ENCODE measurements around the gene SNORC.

SNORC gene

GRCh38 chr2:232890896-232891601 is 21.0 kb downstream of the SNORC start:
- intact Hi-C loops (cut with micrococcal nuclease) = no loop called here
- Mint-ChIP-seq H3K9me3 (no peaks in the 10 kb centered on the region), H3K36me3 (ENCODE audit: low read depth) (no peaks in the 10 kb centered on the region), H3K4me1 (ENCODE audit: low read depth) (no peaks in the 10 kb centered on the region), H3K4me3 (no peak overlapping the region), H3K27ac (no peak overlapping the region), H3K27me3 (peaks cover 38% of the 10 kb centered on the region)

DNA sequence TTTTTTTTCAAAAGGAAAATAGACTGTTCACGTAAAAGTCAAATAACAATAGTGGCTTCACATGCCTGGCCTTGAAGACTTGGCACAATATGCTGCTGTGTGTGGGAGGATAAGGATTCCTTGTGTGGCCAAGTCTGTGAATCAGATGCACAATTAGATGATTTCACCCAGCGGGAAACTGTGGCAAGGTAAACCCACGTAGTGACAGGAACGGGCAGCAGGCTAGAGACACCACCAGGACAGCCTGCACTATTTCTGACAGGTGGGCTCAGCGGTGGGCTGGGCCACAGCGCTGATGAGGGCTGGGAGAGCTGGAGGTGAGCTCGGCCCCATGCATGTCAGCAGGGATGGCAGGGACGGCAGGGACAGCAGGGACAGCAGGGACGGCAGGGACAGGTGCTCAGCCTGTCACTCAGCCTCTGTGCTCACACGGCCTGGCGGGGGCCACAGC is 21.6 kb downstream of the SNORC start:
- Mint-ChIP-seq H3K4me3 (no peak overlapping the region), H3K4me1 (ENCODE audit: low read depth) (no peaks in the 10 kb centered on the region), H3K27ac (no peak overlapping the region), H3K36me3 (ENCODE audit: low read depth) (no peaks in the 10 kb centered on the region), H3K9me3 (no peaks in the 10 kb centered on the region), H3K27me3 (peaks cover 38% of the 10 kb centered on the region)
- intact Hi-C loops (cut with micrococcal nuclease) = no loop called here

GRCh38 chr2:232892221-232892620 is 22.2 kb downstream of the SNORC start:
- H3K27me3 Mint-ChIP-seq = peaks cover 37% of the 10 kb centered on the region
- H3K27ac Mint-ChIP-seq = no peak overlapping the region
- no peaks in the 10 kb centered on the region for H3K9me3 Mint-ChIP-seq
- H3K4me3 Mint-ChIP-seq = no peak overlapping the region
- H3K4me1 Mint-ChIP-seq (ENCODE audit: low read depth) = no peaks in the 10 kb centered on the region
- intact Hi-C loops (cut with micrococcal nuclease) = no loop called here
- no peaks in the 10 kb centered on the region for H3K36me3 Mint-ChIP-seq (ENCODE audit: low read depth)

GRCh38 chr2:232892843-232893242 is 22.8 kb downstream of the SNORC start:
- Mint-ChIP-seq H3K4me1 (ENCODE audit: low read depth) (no peaks in the 10 kb centered on the region), H3K27ac (no peak overlapping the region), H3K4me3 (no peak overlapping the region), H3K9me3 (no peaks in the 10 kb centered on the region), H3K27me3 (peaks cover 35% of the 10 kb centered on the region), H3K36me3 (ENCODE audit: low read depth) (no peaks in the 10 kb centered on the region)
- intact Hi-C loops (cut with micrococcal nuclease) = no loop called here

DNA sequence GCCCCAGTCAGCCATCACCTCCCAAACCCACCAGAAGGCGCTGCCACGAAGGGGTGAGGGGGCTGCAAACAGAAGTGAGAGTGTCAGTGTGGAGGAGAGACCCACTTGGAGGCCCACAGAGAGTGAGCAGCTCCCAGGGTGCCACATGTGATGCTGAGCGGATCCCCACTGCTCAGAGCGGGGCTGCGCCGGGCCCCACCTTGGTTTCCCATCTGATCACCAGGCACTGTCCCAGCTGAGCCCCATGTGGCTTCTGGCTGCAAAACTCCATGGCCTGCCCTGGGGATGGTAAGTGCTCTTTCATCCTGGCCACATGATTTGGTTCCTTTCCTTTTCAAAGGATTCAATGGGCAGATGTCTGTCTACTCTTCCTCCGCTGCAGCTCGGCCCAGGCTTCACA is 23.8 kb downstream of the SNORC start:
- no peaks in the 10 kb centered on the region for H3K36me3 Mint-ChIP-seq (ENCODE audit: low read depth)
- no peaks in the 10 kb centered on the region for H3K4me1 Mint-ChIP-seq (ENCODE audit: low read depth)
- H3K27ac Mint-ChIP-seq = no peak overlapping the region
- intact Hi-C loops (cut with micrococcal nuclease) = no loop called here
- no peaks in the 10 kb centered on the region for H3K9me3 Mint-ChIP-seq
- no peak overlapping the region for H3K4me3 Mint-ChIP-seq
- H3K27me3 Mint-ChIP-seq = peaks cover 34% of the 10 kb centered on the region

- H3K27ac Mint-ChIP-seq = no peak overlapping the region
Observed at GRCh38 chr2:232894251-232894650, 24.2 kb downstream of the SNORC start.

DNA sequence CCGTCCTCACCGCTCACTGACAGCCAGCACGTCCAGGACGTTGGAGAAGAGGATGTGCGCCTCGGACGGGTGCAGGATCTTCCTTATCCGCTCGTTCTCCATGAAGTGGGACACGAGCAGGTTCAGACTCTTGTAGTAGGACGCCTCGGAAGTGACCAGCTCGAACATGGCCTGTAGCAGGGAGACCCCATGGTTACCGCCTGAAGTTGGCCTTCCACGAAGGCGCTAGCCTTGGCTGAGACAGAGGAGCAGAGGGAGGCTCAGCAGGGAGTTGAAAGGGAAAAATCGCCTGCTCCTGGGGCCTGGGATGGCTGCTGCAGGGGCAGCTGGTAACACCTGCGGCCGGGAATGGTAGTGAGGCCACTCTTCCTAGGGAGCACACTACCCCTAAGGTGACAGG is 24.7 kb downstream of the SNORC start:
- no peaks in the 10 kb centered on the region for H3K4me1 Mint-ChIP-seq (ENCODE audit: low read depth)
- no peaks in the 10 kb centered on the region for H3K9me3 Mint-ChIP-seq
- H3K4me3 Mint-ChIP-seq = no peak overlapping the region
- H3K27me3 Mint-ChIP-seq = peaks cover 28% of the 10 kb centered on the region
- no peak overlapping the region for H3K27ac Mint-ChIP-seq
- H3K36me3 Mint-ChIP-seq (ENCODE audit: low read depth) = no peaks in the 10 kb centered on the region
- intact Hi-C loops (cut with micrococcal nuclease) = no loop called here

More at GRCh38 chr2:232894251-232894650, 24.2 kb downstream of the SNORC start:
- intact Hi-C loops (cut with micrococcal nuclease) = no loop called here
- Mint-ChIP-seq H3K4me1 (ENCODE audit: low read depth) (no peaks in the 10 kb centered on the region), H3K27me3 (peaks cover 30% of the 10 kb centered on the region), H3K36me3 (ENCODE audit: low read depth) (no peaks in the 10 kb centered on the region), H3K4me3 (no peak overlapping the region), H3K9me3 (no peaks in the 10 kb centered on the region)

GRCh38 chr2:232896111-232896510 is 26.0 kb downstream of the SNORC start:
- Mint-ChIP-seq H3K27ac (no peak overlapping the region), H3K4me1 (ENCODE audit: low read depth) (peaks cover 1% of the 10 kb centered on the region), H3K4me3 (no peak overlapping the region), H3K36me3 (ENCODE audit: low read depth) (no peaks in the 10 kb centered on the region), H3K9me3 (no peaks in the 10 kb centered on the region), H3K27me3 (peaks cover 18% of the 10 kb centered on the region)
- intact Hi-C loops (cut with micrococcal nuclease) = loop anchor here (2.0 kb wide), 1 partner anchor 49 kb away; no protein-coding TSS in a partner anchor

- H3K27me3 Mint-ChIP-seq = peaks cover 11% of the 10 kb centered on the region
- H3K36me3 Mint-ChIP-seq (ENCODE audit: low read depth) = no peaks in the 10 kb centered on the region
- no peaks in the 10 kb centered on the region for H3K9me3 Mint-ChIP-seq
- no peak overlapping the region for H3K4me3 Mint-ChIP-seq
- intact Hi-C loops (cut with micrococcal nuclease) = loop anchor here (2.0 kb wide), 1 partner anchor 48 kb away; no protein-coding TSS in a partner anchor
- peaks cover 5% of the 10 kb centered on the region for H3K4me1 Mint-ChIP-seq (ENCODE audit: low read depth)
- H3K27ac Mint-ChIP-seq = no peak overlapping the region
Observed at GRCh38 chr2:232896720-232897597, 26.9 kb downstream of the SNORC start.

DNA sequence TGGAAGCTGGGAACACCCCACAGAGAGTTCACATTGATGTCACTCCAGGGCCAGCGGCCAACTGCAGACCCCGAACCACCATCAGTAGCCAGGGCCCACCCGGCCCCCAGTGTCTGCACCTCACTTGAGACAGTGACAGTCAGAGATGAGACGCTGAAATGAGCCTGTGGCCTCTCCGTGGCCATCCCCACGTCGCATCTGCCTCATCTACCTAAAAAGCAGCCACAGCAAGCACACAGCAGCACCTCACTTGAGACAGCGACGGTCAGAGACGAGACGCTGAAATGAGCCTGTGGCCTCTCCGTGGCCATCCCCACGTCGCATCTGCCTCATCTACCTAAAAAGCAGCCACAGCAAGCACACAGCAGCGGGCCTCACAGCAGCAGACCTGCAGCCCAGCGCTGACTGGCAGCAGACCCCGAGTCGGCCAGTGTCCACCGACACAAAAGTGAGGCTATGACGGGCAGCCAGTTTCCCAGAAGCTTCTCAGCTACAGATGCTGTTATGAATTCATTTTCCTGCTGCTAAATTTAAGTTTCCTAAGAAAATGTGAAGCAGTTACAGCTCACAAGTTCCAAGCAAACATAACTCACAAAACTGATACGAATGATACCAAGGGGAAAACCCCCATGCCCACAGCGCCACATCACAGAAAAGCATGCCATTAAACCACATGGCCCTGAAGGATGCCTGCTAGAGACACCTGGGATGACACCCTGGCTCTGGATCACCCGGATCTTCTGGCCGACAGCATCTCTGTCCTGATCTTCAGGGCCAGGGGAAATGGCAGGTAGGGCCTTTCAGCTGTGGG is 27.7 kb downstream of the SNORC start:
- Mint-ChIP-seq H3K4me1 (ENCODE audit: low read depth) (peaks cover 5% of the 10 kb centered on the region), H3K4me3 (no peak overlapping the region), H3K36me3 (ENCODE audit: low read depth) (no peaks in the 10 kb centered on the region), H3K27ac (no peak overlapping the region), H3K9me3 (no peaks in the 10 kb centered on the region), H3K27me3 (peaks cover 5% of the 10 kb centered on the region)
- intact Hi-C loops (cut with micrococcal nuclease) = loop anchor here (2.0 kb wide), 1 partner anchor 47 kb away; no protein-coding TSS in a partner anchor

DNA sequence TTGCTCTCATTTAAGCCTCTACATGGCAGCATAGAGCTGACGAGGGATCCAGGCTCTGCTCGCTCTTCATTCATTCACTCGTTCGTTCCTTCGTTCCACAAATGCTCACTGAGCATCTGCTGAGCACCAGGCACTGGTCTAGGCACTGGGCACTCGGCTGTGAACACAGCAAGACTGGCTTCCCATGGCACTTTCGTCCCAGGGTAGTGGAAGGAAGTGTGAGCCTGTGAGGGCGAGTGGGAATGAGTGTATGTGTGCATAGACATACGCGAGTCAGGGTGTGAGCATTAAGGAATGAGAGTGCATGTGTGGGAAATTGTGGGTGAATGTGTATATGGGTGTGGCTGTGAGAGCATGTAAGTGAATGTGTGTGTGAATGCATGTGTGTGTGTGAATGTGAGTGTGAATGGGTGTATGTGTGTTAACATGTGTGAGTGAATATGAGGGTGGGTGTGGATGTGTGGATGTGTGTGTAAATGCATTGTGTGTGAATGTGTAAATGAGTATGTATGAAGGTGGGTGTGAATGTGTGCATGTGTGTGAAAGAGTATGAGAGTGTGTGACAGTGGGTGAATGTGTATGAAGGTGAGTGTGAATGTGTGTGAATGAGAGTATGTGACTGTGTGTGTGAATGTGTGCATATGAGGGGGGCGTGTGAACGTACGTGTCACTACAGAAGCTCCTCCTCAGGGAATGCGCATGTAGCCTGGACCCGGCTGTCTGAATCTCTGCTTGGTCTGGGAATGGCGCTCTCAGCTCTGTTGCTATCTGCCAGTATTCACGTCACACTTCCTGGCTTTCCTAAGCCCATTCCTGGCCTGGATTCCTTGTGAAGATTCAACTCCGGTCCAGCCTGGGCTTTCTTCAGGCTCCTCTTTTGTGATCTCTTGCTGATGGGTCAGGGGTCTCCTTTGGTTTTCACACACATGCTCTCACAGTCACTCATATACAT is 28.8 kb downstream of the SNORC start:
- H3K27me3 Mint-ChIP-seq = peaks cover 4% of the 10 kb centered on the region
- H3K27ac Mint-ChIP-seq = no peak overlapping the region
- intact Hi-C loops (cut with micrococcal nuclease) = no loop called here
- H3K36me3 Mint-ChIP-seq (ENCODE audit: low read depth) = no peaks in the 10 kb centered on the region
- no peak overlapping the region for H3K4me3 Mint-ChIP-seq
- H3K4me1 Mint-ChIP-seq (ENCODE audit: low read depth) = peaks cover 5% of the 10 kb centered on the region
- no peaks in the 10 kb centered on the region for H3K9me3 Mint-ChIP-seq

- Mint-ChIP-seq H3K36me3 (ENCODE audit: low read depth) (no peaks in the 10 kb centered on the region), H3K27ac (no peak overlapping the region), H3K4me3 (no peak overlapping the region), H3K9me3 (no peaks in the 10 kb centered on the region), H3K27me3 (peaks cover 4% of the 10 kb centered on the region), H3K4me1 (ENCODE audit: low read depth) (peaks cover 5% of the 10 kb centered on the region)
- intact Hi-C loops (cut with micrococcal nuclease) = no loop called here
Observed at GRCh38 chr2:232900811-232901735, 31.0 kb downstream of the SNORC start.

All from dendritic cell treated with granulocyte-macrophage colony-stimulating factor and Interleukin-4, amounts not matched to agents 40 ng/mL and 50 ng/mL, for 4 days (primary cell).